Astrocyte (in vitro differentiated cells and primary cell): ENCODE measurements around the gene NCOA1. TPM values are rescaled to one million over a fixed set of nuclear protein-coding genes. Genes with fewer than 3 reads are reported as not detected.

Source experiments
- DNase-seq: peaks from one replicate; pipeline ENCODE4 v3.0.0-alpha.2; 2010; ENCODE audit warnings: low read depth
- FAIRE-seq: peaks from 2 replicates; lab custom pipeline; 2011; peaks lifted over from hg19 to GRCh38; lab: Jason Lieb, UNC
- H2AFZ ChIP-seq: 2 replicates; pipeline ENCODE4 v1.6.0; 2012; ENCODE audit warnings: low read depth, low read length, inconsistent platforms
- H3K27ac ChIP-seq: 2 replicates; pipeline ENCODE4 v1.5.1; 2011; ENCODE audit warnings: low read depth, low read length, inconsistent platforms
- H3K27me3 ChIP-seq: 2 replicates; pipeline ENCODE4 v1.6.0; 2011; ENCODE audit warnings: low read length, inconsistent platforms; ENCODE audit not compliant: insufficient read depth
- H3K36me3 ChIP-seq: 2 replicates; pipeline ENCODE4 v1.5.1; 2011; ENCODE audit warnings: low read length, inconsistent platforms; ENCODE audit not compliant: insufficient read depth
- H3K4me1 ChIP-seq: 2 replicates; pipeline ENCODE4 v1.5.1; 2011; ENCODE audit warnings: low read length, inconsistent platforms; ENCODE audit not compliant: insufficient read depth
- H3K4me2 ChIP-seq: 2 replicates; pipeline ENCODE4 v1.6.0; 2012; ENCODE audit warnings: low read length, inconsistent platforms
- H3K4me3 ChIP-seq: 2 replicates; pipeline ENCODE4 v1.5.1; 2011; ENCODE audit warnings: low read depth, mild to moderate bottlenecking, low read length, inconsistent platforms; ENCODE audit not compliant: insufficient read depth
- H3K79me2 ChIP-seq: 2 replicates; pipeline ENCODE4 v1.6.0; 2012; ENCODE audit warnings: mild to moderate bottlenecking, low read length, inconsistent platforms; ENCODE audit not compliant: insufficient read depth
- H3K9ac ChIP-seq: 2 replicates; pipeline ENCODE4 v1.6.0; 2012; ENCODE audit warnings: mild to moderate bottlenecking, low read length, inconsistent platforms
- H3K9me3 ChIP-seq: 2 replicates; pipeline ENCODE4 v1.5.1; 2012; ENCODE audit warnings: low read depth, mild to moderate bottlenecking, low read length, inconsistent platforms; ENCODE audit not compliant: insufficient read depth
- H4K20me1 ChIP-seq: 2 replicates; pipeline ENCODE4 v1.6.0; 2012; ENCODE audit warnings: low read length, inconsistent platforms; ENCODE audit not compliant: insufficient read depth
- H3K27ac Mint-ChIP-seq: one replicate; pipeline ENCODE4 v1.8.0; 2021; ENCODE audit warnings: mild to moderate bottlenecking, mixed read lengths; ENCODE audit not compliant: unreplicated experiment
- H3K27me3 Mint-ChIP-seq: one replicate; pipeline ENCODE4 v1.8.0; 2021; ENCODE audit warnings: low read depth, mixed read lengths; ENCODE audit not compliant: unreplicated experiment
- H3K36me3 Mint-ChIP-seq: one replicate; pipeline ENCODE4 v1.8.0; 2021; ENCODE audit warnings: low read depth, mixed read lengths; ENCODE audit not compliant: unreplicated experiment
- H3K4me1 Mint-ChIP-seq: one replicate; pipeline ENCODE4 v1.8.0; 2021; ENCODE audit warnings: low read depth, mixed read lengths; ENCODE audit not compliant: unreplicated experiment
- H3K4me3 Mint-ChIP-seq: one replicate; pipeline ENCODE4 v1.8.0; 2021; ENCODE audit warnings: mild to moderate bottlenecking, moderate library complexity, mixed read lengths; ENCODE audit not compliant: unreplicated experiment
- H3K9me3 Mint-ChIP-seq: one replicate; pipeline ENCODE4 v1.8.0; 2021; ENCODE audit warnings: mild to moderate bottlenecking, mixed read lengths; ENCODE audit not compliant: unreplicated experiment
- CTCF ChIP-seq: IDR thresholded peaks from 2 replicates; pipeline ENCODE4 v1.5.1; 2011; ENCODE audit warnings: low read depth, mild to moderate bottlenecking, inconsistent platforms, low read length, moderate library complexity; ENCODE audit not compliant: insufficient read depth
- EZH2 ChIP-seq: IDR thresholded peaks from 2 replicates; pipeline ENCODE4 v1.6.1; 2012; ENCODE audit warnings: mild to moderate bottlenecking, low read length, inconsistent platforms; ENCODE audit not compliant: insufficient read depth
- total RNA-seq: library from RNA; stranded (reverse); gene quantifications from 2 replicates; pipeline ENCODE4 v1.2.1, GENCODE V29; 2021

NCOA1 gene
- total RNA-seq, 1 donor from 2014 or later, result 14.7 TPM

DNA sequence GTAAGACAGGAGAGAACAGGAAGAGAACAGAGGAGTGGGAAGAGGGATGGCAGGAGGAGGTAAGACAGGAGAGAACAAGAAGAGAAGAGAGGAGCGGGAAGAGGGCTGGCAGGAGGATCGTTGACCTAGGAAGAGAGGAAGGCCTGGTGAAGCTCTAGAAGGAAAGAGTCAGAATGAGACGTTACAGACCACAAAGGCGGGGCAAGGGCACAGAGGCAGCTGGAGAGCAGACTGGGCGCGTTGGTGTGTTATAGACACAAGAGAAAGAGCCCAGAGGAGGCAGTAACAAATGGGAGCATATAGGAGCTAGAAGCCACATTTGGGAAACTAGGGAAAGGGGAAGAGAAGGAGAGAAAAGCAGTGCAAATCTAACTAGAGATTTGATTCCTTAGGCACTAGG lies 275.6 kb downstream of the NCOA1 start:
- FAIRE-seq, result no peak
- no peaks in the 10 kb centered on the region for H3K27me3 Mint-ChIP-seq
- peaks cover 11% of the 10 kb centered on the region for H3K36me3 Mint-ChIP-seq
- H3K27ac Mint-ChIP-seq, result no peak overlapping the region
- Histone ChIP-seq H2AFZ (no peak overlapping the region), H3K4me1 (no peaks in the 10 kb centered on the region), H3K9ac (no peak overlapping the region), H3K4me3 (no peak overlapping the region), H3K27ac (no peak overlapping the region), H3K27me3 (no peaks in the 10 kb centered on the region), H3K4me2 (no peak overlapping the region), H4K20me1 (no peaks in the 10 kb centered on the region), H3K79me2 (no peaks in the 10 kb centered on the region), H3K36me3 (peaks cover 3% of the 10 kb centered on the region), H3K9me3 (no peaks in the 10 kb centered on the region)
- DNase-seq, result no peak
- H3K4me3 Mint-ChIP-seq, result no peak overlapping the region
- H3K9me3 Mint-ChIP-seq, result no peaks in the 10 kb centered on the region
- H3K4me1 Mint-ChIP-seq, result peaks cover 7% of the 10 kb centered on the region
- no peak for TF ChIP-seq CTCF
- TF ChIP-seq EZH2, result no peak

GRCh38 chr2:24768013-24768412 lies 277.0 kb downstream of the NCOA1 start:
- no peak overlapping the region for H3K4me2 ChIP-seq
- no peak for DNase-seq
- Mint-ChIP-seq H3K9me3 (no peaks in the 10 kb centered on the region), H3K4me3 (no peak overlapping the region), H3K27ac (no peak overlapping the region), H3K36me3 (peaks cover 13% of the 10 kb centered on the region), H3K27me3 (no peaks in the 10 kb centered on the region), H3K4me1 (peaks cover 11% of the 10 kb centered on the region)
- no peaks in the 10 kb centered on the region for H3K9me3 ChIP-seq
- H3K27ac ChIP-seq, result no peak overlapping the region
- H3K4me3 ChIP-seq, result no peak overlapping the region
- no peaks in the 10 kb centered on the region for H3K36me3 ChIP-seq
- H3K4me1 ChIP-seq, result no peaks in the 10 kb centered on the region
- H3K79me2 ChIP-seq, result no peaks in the 10 kb centered on the region
- no peaks in the 10 kb centered on the region for H3K27me3 ChIP-seq
- FAIRE-seq, result no peak
- H4K20me1 ChIP-seq, result no peaks in the 10 kb centered on the region
- H3K9ac ChIP-seq, result no peak overlapping the region
- TF ChIP-seq CTCF (no peak), EZH2 (no peak)
- H2AFZ ChIP-seq, result no peak overlapping the region

GRCh38 chr2:24768601-24769000 lies 277.5 kb downstream of the NCOA1 start:
- Histone ChIP-seq H3K4me2 (no peak overlapping the region), H3K79me2 (no peaks in the 10 kb centered on the region), H3K4me1 (no peaks in the 10 kb centered on the region), H3K9ac (no peak overlapping the region), H4K20me1 (no peaks in the 10 kb centered on the region), H2AFZ (no peak overlapping the region), H3K9me3 (no peaks in the 10 kb centered on the region), H3K4me3 (no peak overlapping the region), H3K27ac (no peak overlapping the region), H3K36me3 (no peaks in the 10 kb centered on the region), H3K27me3 (no peaks in the 10 kb centered on the region)
- Mint-ChIP-seq H3K4me3 (no peak overlapping the region), H3K9me3 (peaks cover 2% of the 10 kb centered on the region), H3K27me3 (no peaks in the 10 kb centered on the region), H3K27ac (no peak overlapping the region), H3K36me3 (peaks cover 13% of the 10 kb centered on the region), H3K4me1 (peaks cover 11% of the 10 kb centered on the region)
- DNase-seq (no peak), FAIRE-seq (no peak)
- TF ChIP-seq CTCF (no peak), EZH2 (no peak)
